CD4-positive, alpha-beta T cell treated with Interferon gamma for 1 hour (primary cell): Measurements from ENCODE around the gene LRRIQ3.
"Not testable (repeated sequence)": the region's sequence is repeated elsewhere in the genome, so short reads cannot be mapped to it uniquely, and the experiment has no call there.

ENCODE experiments used
- DNase-seq: peaks from one replicate; pipeline ENCODE4 v3.0.0-alpha.2; 2020

Gene LRRIQ3

GRCh38 chr1:74197657-74198552 lies at the start of gene LRRIQ3, which contains the start of gene FPGT:
LRRIQ3 (minus strand) TSS chr1:74198176; CDS start chr1:74183684, 14,492 bp downstream.
FPGT (plus strand) TSS chr1:74198242; CDS start chr1:74198279, 37 bp downstream.
- DNase-seq, result peak; percentile 94

- DNase-seq, result no peak
These were observed 48.3 kb upstream of the LRRIQ3 start for GRCh38 chr1:74246315-74246714.

- DNase-seq, result no peak
These were observed 47.3 kb upstream of the LRRIQ3 start for GRCh38 chr1:74245168-74245772.

- no peak for DNase-seq
These were observed 39.8 kb upstream of the LRRIQ3 start for GRCh38 chr1:74237787-74238186.

GRCh38 chr1:74237035-74237434 lies 39.1 kb upstream of the LRRIQ3 start:
- DNase-seq, result no peak

GRCh38 chr1:74236440-74236839 lies 38.5 kb upstream of the LRRIQ3 start:
- DNase-seq, result no peak

- no peak for DNase-seq
These were observed 37.2 kb upstream of the LRRIQ3 start, which contains the start of gene TNNI3K for GRCh38 chr1:74235153-74235552. TNNI3K (plus strand) TSS chr1:74235387; CDS start chr1:74235452, 65 bp downstream.

GRCh38 chr1:74223453-74223852 lies 25.5 kb upstream of the LRRIQ3 start:
- no peak for DNase-seq

- DNase-seq, result no peak
These were observed 24.7 kb upstream of the LRRIQ3 start for GRCh38 chr1:74222701-74223100.

GRCh38 chr1:74215229-74215628 lies 17.3 kb upstream of the LRRIQ3 start:
- no peak for DNase-seq

GRCh38 chr1:74205266-74205665 lies 7.3 kb upstream of the LRRIQ3 start:
- DNase-seq, result no peak

GRCh38 chr1:74199504-74199903 lies 1.5 kb upstream of the LRRIQ3 start:
- DNase-seq, result no peak

- no peak for DNase-seq
These were observed 721 bp downstream of the LRRIQ3 start for GRCh38 chr1:74197255-74197654.

GRCh38 chr1:74195339-74195738 lies 2.6 kb downstream of the LRRIQ3 start:
- no peak for DNase-seq

GRCh38 chr1:74193908-74194307 lies 4.1 kb downstream of the LRRIQ3 start:
- no peak for DNase-seq

GRCh38 chr1:74180490-74180889 lies 17.5 kb downstream of the LRRIQ3 start:
- DNase-seq, result no peak

- DNase-seq, result not testable (repeated sequence)
These were observed 23.6 kb downstream of the LRRIQ3 start for GRCh38 chr1:74174423-74174822.

GRCh38 chr1:74162333-74162732 lies 35.6 kb downstream of the LRRIQ3 start:
- no peak for DNase-seq

GRCh38 chr1:74161497-74161896 lies 36.5 kb downstream of the LRRIQ3 start:
- no peak for DNase-seq

GRCh38 chr1:74160046-74160445 lies 37.9 kb downstream of the LRRIQ3 start:
- no peak for DNase-seq

- no peak for DNase-seq
These were observed 52.9 kb downstream of the LRRIQ3 start for GRCh38 chr1:74145086-74145485.

- not testable (repeated sequence) for DNase-seq
These were observed 80.6 kb downstream of the LRRIQ3 start for GRCh38 chr1:74117370-74117769.

GRCh38 chr1:74113333-74113732 lies 84.6 kb downstream of the LRRIQ3 start:
- DNase-seq, result no peak

GRCh38 chr1:74107394-74107793 lies 90.6 kb downstream of the LRRIQ3 start:
- no peak for DNase-seq
